A549 (cell line): ENCODE data around the gene ABCA13.

Source experiments
- CBX8 ChIP-seq: fragments of 200-600 bp; sonication (generic); IDR thresholded peaks from 2 replicates; pipeline ENCODE4 v1.6.1; 2016
- EP300 ChIP-seq, 2 experiments: fragments of >200 bp; sonication (Bioruptor Twin); formaldehyde crosslinking; IDR thresholded peaks; 2 replicates in 1 of 2; 3 replicates in 1 of 2; pipeline ENCODE4 v1.6.1; 2016 to 2017
- ESRRA ChIP-seq: fragments of 150-350 bp; IDR thresholded peaks from 2 replicates; pipeline ENCODE4 v1.6.1; 2014; ENCODE audit warnings: mild to moderate bottlenecking, low read length, borderline replicate concordance
- HDAC2 ChIP-seq: fragments of 200-600 bp; sonication (generic); IDR thresholded peaks from 2 replicates; pipeline ENCODE4 v1.6.1; 2016
- JUN ChIP-seq, 2 experiments: fragments of >200 bp; sonication (Bioruptor Twin); formaldehyde crosslinking; IDR thresholded peaks; 2 replicates in 1 of 2; 3 replicates in 1 of 2; pipeline ENCODE4 v1.6.1; 2016 to 2017
- KDM1A ChIP-seq: fragments of 200-600 bp; sonication (generic); IDR thresholded peaks from 2 replicates; pipeline ENCODE4 v1.6.1; 2016; ENCODE audit warnings: low read depth, mild to moderate bottlenecking
- MYC ChIP-seq: IDR thresholded peaks from 2 replicates; pipeline ENCODE4 v1.6.1; 2012; ENCODE audit warnings: mild to moderate bottlenecking, inconsistent platforms, low read length, improper control_type of control experiment, borderline replicate concordance
- POLR2A ChIP-seq: IDR thresholded peaks from 2 replicates; pipeline ENCODE4 v1.6.1; 2012; ENCODE audit warnings: mild to moderate bottlenecking, low read length
- POLR2AphosphoS2 ChIP-seq: conservative IDR thresholded peaks from 2 replicates; pipeline ENCODE4 v1.6.1; 2012; ENCODE audit warnings: low read length, improper control_type of control experiment, inconsistent platforms
- RARB ChIP-seq: fragments of 250-450 bp; sonication (Bioruptor Pico); IDR thresholded peaks from 2 replicates; pipeline ENCODE4 v1.8.0; 2021; ENCODE audit warnings: mild to moderate bottlenecking, moderate library complexity
- RCOR1 ChIP-seq: fragments of 150-350 bp; IDR thresholded peaks from 2 replicates; pipeline ENCODE4 v1.6.1; 2014; ENCODE audit warnings: antibody characterized with exemption, low read length, low read depth
- SMC3 ChIP-seq: fragments of >200 bp; sonication (Bioruptor Twin); formaldehyde crosslinking; IDR thresholded peaks from 3 replicates; pipeline ENCODE4 v1.6.1; 2018; ENCODE audit warnings: inconsistent platforms
- TF ChIP-seq, protein P1 (sequence below): fragments of 450-650 bp; IDR thresholded peaks from 2 replicates; pipeline ENCODE4 v1.6.1; 2014; ENCODE audit warnings: antibody characterized with exemption
- TF ChIP-seq, protein P2 (sequence below): fragments of >200 bp; sonication (Bioruptor Twin); formaldehyde crosslinking; IDR thresholded peaks from 3 replicates; pipeline ENCODE4 v1.5.1; 2016

DNA sequence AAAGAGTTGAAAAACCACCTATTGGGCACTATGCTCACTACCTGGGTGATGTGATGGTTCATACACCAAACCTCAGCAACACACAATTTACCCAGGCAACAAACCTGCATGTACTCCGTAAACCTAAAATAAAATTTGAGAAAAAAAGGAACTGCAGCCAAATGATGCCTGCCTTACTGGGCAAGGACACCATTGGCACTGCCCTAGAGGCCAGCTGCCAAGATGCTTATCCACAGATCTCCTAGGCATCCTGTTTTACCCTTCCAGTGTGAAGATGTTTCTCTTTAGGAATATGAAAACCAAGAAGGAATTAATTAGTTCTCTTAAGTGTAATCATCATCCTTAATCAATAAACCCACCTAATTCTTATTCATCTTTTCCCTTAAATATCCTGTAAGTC, 133.4 kb downstream of the ABCA13 start:
- no peak for TF ChIP-seq JUN (IDR thresholded peaks at IDR 0.05)
- TF ChIP-seq, protein P1, sequence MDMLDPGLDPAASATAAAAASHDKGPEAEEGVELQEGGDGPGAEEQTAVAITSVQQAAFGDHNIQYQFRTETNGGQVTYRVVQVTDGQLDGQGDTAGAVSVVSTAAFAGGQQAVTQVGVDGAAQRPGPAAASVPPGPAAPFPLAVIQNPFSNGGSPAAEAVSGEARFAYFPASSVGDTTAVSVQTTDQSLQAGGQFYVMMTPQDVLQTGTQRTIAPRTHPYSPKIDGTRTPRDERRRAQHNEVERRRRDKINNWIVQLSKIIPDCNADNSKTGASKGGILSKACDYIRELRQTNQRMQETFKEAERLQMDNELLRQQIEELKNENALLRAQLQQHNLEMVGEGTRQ = no peak
- no peak for TF ChIP-seq POLR2AphosphoS2
- TF ChIP-seq, protein P2, sequence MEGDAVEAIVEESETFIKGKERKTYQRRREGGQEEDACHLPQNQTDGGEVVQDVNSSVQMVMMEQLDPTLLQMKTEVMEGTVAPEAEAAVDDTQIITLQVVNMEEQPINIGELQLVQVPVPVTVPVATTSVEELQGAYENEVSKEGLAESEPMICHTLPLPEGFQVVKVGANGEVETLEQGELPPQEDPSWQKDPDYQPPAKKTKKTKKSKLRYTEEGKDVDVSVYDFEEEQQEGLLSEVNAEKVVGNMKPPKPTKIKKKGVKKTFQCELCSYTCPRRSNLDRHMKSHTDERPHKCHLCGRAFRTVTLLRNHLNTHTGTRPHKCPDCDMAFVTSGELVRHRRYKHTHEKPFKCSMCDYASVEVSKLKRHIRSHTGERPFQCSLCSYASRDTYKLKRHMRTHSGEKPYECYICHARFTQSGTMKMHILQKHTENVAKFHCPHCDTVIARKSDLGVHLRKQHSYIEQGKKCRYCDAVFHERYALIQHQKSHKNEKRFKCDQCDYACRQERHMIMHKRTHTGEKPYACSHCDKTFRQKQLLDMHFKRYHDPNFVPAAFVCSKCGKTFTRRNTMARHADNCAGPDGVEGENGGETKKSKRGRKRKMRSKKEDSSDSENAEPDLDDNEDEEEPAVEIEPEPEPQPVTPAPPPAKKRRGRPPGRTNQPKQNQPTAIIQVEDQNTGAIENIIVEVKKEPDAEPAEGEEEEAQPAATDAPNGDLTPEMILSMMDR = no peak
- no peak for TF ChIP-seq RARB (CRISPR knock-in tag)
- TF ChIP-seq KDM1A = no peak
- TF ChIP-seq RCOR1 = no peak
- TF ChIP-seq EP300 (IDR thresholded peaks at IDR 0.05) = no peak
- TF ChIP-seq ESRRA = no peak
- TF ChIP-seq POLR2A = no peak
- no peak for TF ChIP-seq SMC3
- no peak for TF ChIP-seq HDAC2
- no peak for TF ChIP-seq MYC
- TF ChIP-seq CBX8 = no peak
